H1 (cell line): ENCODE data around the gene SERPINB8. TPM values are rescaled to one million over a fixed set of nuclear protein-coding genes. Genes with fewer than 3 reads are reported as not detected.

Experiments used
- CTCF ChIA-PET: fragments of 300-600 bp; sonication (Branson Sonifier 250); formaldehyde crosslinking; loops from one replicate; lab custom pipeline; 2021; ENCODE audit not compliant: partially characterized antibody; lab: Charles Lee
- POLR2A ChIA-PET: fragments of 300-600 bp; sonication (Branson Sonifier 250); formaldehyde crosslinking; loops from one replicate; lab custom pipeline; 2021; ENCODE audit warnings: inconsistent platforms; ENCODE audit not compliant: partially characterized antibody; lab: Charles Lee
- DNase-seq, 2 experiments: peaks; one replicate each; pipeline versions ENCODE4 v3.0.0 to v3.0.0-alpha.2; 2010 to 2022; ENCODE audit warnings: low spot score in 2 of 2, low read depth in 1 of 2, mixed read lengths in 1 of 2
- FAIRE-seq: peaks from 2 replicates; lab custom pipeline; 2011; peaks lifted over from hg19 to GRCh38; lab: Jason Lieb, UNC
- H2AFZ ChIP-seq: 2 replicates; pipeline ENCODE4 v1.8.1; 2012; ENCODE audit warnings: low read length, inconsistent platforms
- H2AK5ac ChIP-seq: 2 replicates; pipeline ENCODE4 v1.6.1; 2013; ENCODE audit warnings: low read depth, low read length
- H2BK120ac ChIP-seq: replicated peaks from 2 replicates; pipeline ENCODE3; 2013; ENCODE audit warnings: low read depth, low read length, inconsistent platforms
- H2BK12ac ChIP-seq: 2 replicates; pipeline ENCODE4 v1.6.1; 2013; ENCODE audit warnings: low read depth, low read length
- H2BK15ac ChIP-seq: 2 replicates; pipeline ENCODE4 v1.6.1; 2013; ENCODE audit warnings: low read length
- H2BK20ac ChIP-seq: 2 replicates; pipeline ENCODE4 v1.6.1; 2013; ENCODE audit warnings: low read length
- H2BK5ac ChIP-seq: 2 replicates; pipeline ENCODE4 v1.6.1; 2013; ENCODE audit warnings: low read depth, low read length
- H3K14ac ChIP-seq: 2 replicates; pipeline ENCODE4 v1.6.1; 2013; ENCODE audit warnings: inconsistent platforms; ENCODE audit not compliant: insufficient read length
- H3K18ac ChIP-seq: 2 replicates; pipeline ENCODE4 v1.6.1; 2013; ENCODE audit warnings: low read length; ENCODE audit errors: extremely low read depth
- H3K23ac ChIP-seq: 2 replicates; pipeline ENCODE4 v1.6.1; 2013; ENCODE audit warnings: inconsistent platforms; ENCODE audit not compliant: insufficient read length
- H3K23me2 ChIP-seq: 2 replicates; pipeline ENCODE4 v1.6.1; 2013; ENCODE audit warnings: low read depth, low read length
- H3K27ac ChIP-seq: 2 replicates; pipeline ENCODE4 v1.6.1; 2011; ENCODE audit warnings: low read depth, low read length, inconsistent platforms
- H3K27me3 ChIP-seq, 4 experiments: replicated peaks in 1 of 4; 1 replicate in 1 of 4; 2 replicates in 3 of 4; pipeline versions ENCODE4 v1.6.1 to v1.8.1; 2011 to 2013; ENCODE audit warnings: low read length in 3 of 4, mild to moderate bottlenecking in 3 of 4, inconsistent platforms in 2 of 4, mixed read lengths in 2 of 4, moderate library complexity in 1 of 4; ENCODE audit not compliant: control insufficient read depth in 3 of 4, insufficient read depth in 3 of 4; ENCODE audit errors: extremely low read depth in 1 of 4
- H3K36me3 ChIP-seq, 4 experiments: 2 replicates each; pipeline versions ENCODE4 v1.6.1 to v1.8.1; 2011 to 2013; ENCODE audit warnings: mild to moderate bottlenecking in 4 of 4, low read length in 3 of 4, moderate library complexity in 2 of 4, control low read depth in 1 of 4, inconsistent platforms in 1 of 4; ENCODE audit not compliant: insufficient read depth in 4 of 4, control insufficient read depth in 2 of 4
- H3K4ac ChIP-seq: replicated peaks from 2 replicates; pipeline ENCODE3; 2013; ENCODE audit warnings: low read length, low read depth, mixed read lengths, inconsistent platforms; ENCODE audit not compliant: insufficient read length
- H3K4me1 ChIP-seq, 4 experiments: replicated peaks in 1 of 4; 1 replicate in 1 of 4; 2 replicates in 3 of 4; pipeline versions ENCODE4 v1.6.1 to v1.8.1; 2011 to 2013; ENCODE audit warnings: low read length in 3 of 4, inconsistent platforms in 2 of 4, mixed read lengths in 1 of 4; ENCODE audit not compliant: insufficient read depth in 4 of 4, control insufficient read depth in 3 of 4
- H3K4me2 ChIP-seq, 2 experiments: 2 replicates each; pipeline versions ENCODE4 v1.6.1 to v1.8.1; 2011 to 2013; ENCODE audit warnings: low read depth in 2 of 2, low read length in 2 of 2, control low read depth in 1 of 2, inconsistent platforms in 1 of 2, mild to moderate bottlenecking in 1 of 2; ENCODE audit not compliant: insufficient read depth in 1 of 2
- H3K4me3 ChIP-seq, 4 experiments: fragments of 200-600, 300-600 bp in 1 of 4; sonication (generic), shearing (Covaris generic), sonication (Bioruptor Twin) in 1 of 4; 2 replicates each; pipeline versions ENCODE4 v1.5.1 to v1.8.1; 2011 to 2016; ENCODE audit warnings: low read length in 4 of 4, low read depth in 3 of 4, control low read depth in 2 of 4, inconsistent platforms in 2 of 4, mild to moderate bottlenecking in 2 of 4, mixed read lengths in 1 of 4, moderate library complexity in 1 of 4; ENCODE audit not compliant: insufficient read depth in 2 of 4; ENCODE audit errors: extremely low read depth in 1 of 4
- H3K56ac ChIP-seq: replicated peaks from 2 replicates; pipeline ENCODE3; 2013; ENCODE audit warnings: low read depth, mild to moderate bottlenecking, mixed read lengths, low read length, inconsistent platforms; ENCODE audit not compliant: insufficient read length
- H3K79me1 ChIP-seq: 2 replicates; pipeline ENCODE4 v1.6.1; 2013; ENCODE audit warnings: low read depth, low read length, control low read depth
- H3K79me2 ChIP-seq, 2 experiments: 2 replicates each; pipeline versions ENCODE4 v1.6.1 to v1.8.1; 2012 to 2013; ENCODE audit warnings: low read length in 2 of 2, mild to moderate bottlenecking in 2 of 2, inconsistent platforms in 1 of 2; ENCODE audit not compliant: insufficient read depth in 2 of 2, control insufficient read depth in 1 of 2
- H3K9ac ChIP-seq, 4 experiments: replicated peaks in 1 of 4; 1 replicate in 1 of 4; 2 replicates in 3 of 4; pipeline versions ENCODE4 v1.6.1 to v1.8.1; 2011 to 2013; ENCODE audit warnings: low read depth in 3 of 4, low read length in 3 of 4, control low read depth in 2 of 4, mild to moderate bottlenecking in 2 of 4, moderate library complexity in 2 of 4, inconsistent platforms in 1 of 4; ENCODE audit errors: extremely low read depth in 1 of 4
- H3K9me3 ChIP-seq, 2 experiments: 2 replicates each; pipeline versions ENCODE4 v1.6.1 to v1.8.1; 2012 to 2013; ENCODE audit warnings: mild to moderate bottlenecking in 2 of 2, moderate library complexity in 2 of 2, control low read depth in 1 of 2, inconsistent platforms in 1 of 2, low read depth in 1 of 2, low read length in 1 of 2, mixed read lengths in 1 of 2; ENCODE audit not compliant: insufficient read depth in 2 of 2
- H4K20me1 ChIP-seq, 2 experiments: replicated peaks in 1 of 2; 2 replicates each; pipeline versions ENCODE3 to v1.8.1; 2011 to 2013; ENCODE audit warnings: inconsistent platforms in 2 of 2, low read length in 2 of 2, mild to moderate bottlenecking in 1 of 2; ENCODE audit not compliant: insufficient read depth in 2 of 2, control insufficient read depth in 1 of 2
- H4K5ac ChIP-seq: 2 replicates; pipeline ENCODE4 v1.6.1; 2013; ENCODE audit warnings: low read length, low read depth, mixed read lengths, inconsistent platforms; ENCODE audit not compliant: insufficient read length
- H4K8ac ChIP-seq: 2 replicates; pipeline ENCODE4 v1.8.0; 2013; ENCODE audit warnings: mild to moderate bottlenecking, moderate library complexity, low read length, inconsistent platforms; ENCODE audit not compliant: insufficient read depth; ENCODE audit errors: extremely low read depth
- H4K91ac ChIP-seq: replicated peaks from 2 replicates; pipeline ENCODE3; 2013; ENCODE audit warnings: low read length, mixed read lengths, inconsistent platforms; ENCODE audit not compliant: insufficient read length
- BCL11A ChIP-seq, 2 experiments: IDR thresholded peaks; one replicate each; pipeline ENCODE4 v1.6.1; 2011; ENCODE audit warnings: low read depth in 2 of 2, low read length in 2 of 2, mild to moderate bottlenecking in 2 of 2
- CBX8 ChIP-seq: fragments of 300-800, 300-1000 bp; sonication (generic); IDR thresholded peaks from 2 replicates; pipeline ENCODE4 v1.7.1; 2016; ENCODE audit warnings: low read depth, low read length, borderline replicate concordance
- CREB1 ChIP-seq: IDR thresholded peaks from 2 replicates; pipeline ENCODE4 v1.6.1; 2012; ENCODE audit warnings: inconsistent platforms
- FOSL1 ChIP-seq: IDR thresholded peaks from 2 replicates; pipeline ENCODE4 v1.6.1; 2011; ENCODE audit warnings: mild to moderate bottlenecking, low read depth, low read length, moderate library complexity; ENCODE audit not compliant: insufficient read depth
- GABPA ChIP-seq: IDR thresholded peaks from 2 replicates; pipeline ENCODE4 v1.6.1; 2011; ENCODE audit warnings: mild to moderate bottlenecking, low read length, moderate library complexity, borderline replicate concordance; ENCODE audit not compliant: insufficient read depth
- HDAC2 ChIP-seq, 2 experiments: fragments of 300-600 bp in 1 of 2; sonication (generic) in 1 of 2; IDR thresholded peaks; 2 replicates each; pipeline ENCODE4 v1.6.1; 2011 to 2012; ENCODE audit warnings: low read depth in 2 of 2, low read length in 2 of 2, mild to moderate bottlenecking in 2 of 2, moderate library complexity in 2 of 2, borderline replicate concordance in 1 of 2, inconsistent platforms in 1 of 2
- RAD21 ChIP-seq, 2 experiments: IDR thresholded peaks in 1 of 2; conservative IDR thresholded peaks in 1 of 2; 2 replicates each; pipeline ENCODE4 v1.6.1; 2011; ENCODE audit warnings: low read depth in 2 of 2, low read length in 2 of 2, improper control_type of control experiment in 1 of 2, inconsistent platforms in 1 of 2, mild to moderate bottlenecking in 1 of 2, moderate library complexity in 1 of 2
- RXRA ChIP-seq: IDR thresholded peaks from 2 replicates; pipeline ENCODE4 v1.6.1; 2011; ENCODE audit warnings: low read depth, mild to moderate bottlenecking, low read length, moderate library complexity; ENCODE audit not compliant: insufficient read depth
- SP1 ChIP-seq: IDR thresholded peaks from 2 replicates; pipeline ENCODE4 v1.6.1; 2011; ENCODE audit warnings: low read depth, low read length
- WGBS, 2 experiments: shearing (Covaris generic) in 1 of 2; methylation state at CpG; one replicate each; pipeline versions ENCODE4 v1.1.6 to v1.1.7; 2013 to 2015; ENCODE audit warnings: low lambda C conversion rate in 2 of 2, mixed read lengths in 2 of 2, inconsistent platforms in 1 of 2, low coverage in 1 of 2, missing lambda C conversion rate in 1 of 2; ENCODE audit not compliant: insufficient replicate concordance in 2 of 2, insufficient coverage in 1 of 2, insufficient read length in 1 of 2; ENCODE audit errors: extremely low coverage in 1 of 2, missing lambda C conversion rate in 1 of 2; 5-methylcytosine and 5-hydroxymethylcytosine counted together
- polyA plus RNA-seq, 7 experiments: library from polyadenylated mRNA; depleted of rRNA in 3 of 7; stranded (reverse) in 5 of 7; unstranded in 2 of 7; fragments of >200 nt in 5 of 7; fragments of 200-250 nt in 2 of 7; gene quantifications; 1 replicate in 5 of 7; 2 replicates in 1 of 7; 4 replicates in 1 of 7; pipeline versions ENCODE4 v1.2.1 to v1.2.3, GENCODE V29; 2011 to 2013; ENCODE audit warnings: missing spikeins in 2 of 7, mixed read lengths in 2 of 7
- total RNA-seq: library from RNA; stranded (reverse); fragmentation: NEBNext Ultra II Directional; extraction: Animal tissue kit (Norgen Biotek cat#: 25700); gene quantifications from 2 replicates; pipeline ENCODE4 v1.2.1, GENCODE V29; 2021
- TF ChIP-seq, protein P1 (sequence below): IDR thresholded peaks from 2 replicates; pipeline ENCODE4 v1.6.1; 2012; ENCODE audit warnings: low read length, inconsistent platforms

Gene SERPINB8
- total and polyA plus RNA-seq, 2 of the 8 experiments (the other 6 are each of a cell fraction or from before 2014, with no cell fraction given), result 0.42 to 1.2 TPM

- Histone ChIP-seq H3K4me2 (no peak overlapping the region), H3K56ac (no peak overlapping the region), H2AK5ac (no peak overlapping the region), H3K23me2 (no peaks in the 10 kb centered on the region), H3K14ac (no peak overlapping the region), H3K4me1 (no peaks in the 10 kb centered on the region), H3K4ac (no peak overlapping the region), H2BK15ac (no peak overlapping the region), H3K23ac (no peak overlapping the region), H2BK5ac (no peak overlapping the region), H4K20me1 (no peaks in the 10 kb centered on the region), H3K4me3 (no peak overlapping the region), H3K36me3 (no peaks in the 10 kb centered on the region), H3K18ac (no peak overlapping the region), H3K79me1 (no peaks in the 10 kb centered on the region), H2BK120ac (no peak overlapping the region), H2AFZ (no peak overlapping the region), H3K27ac (no peak overlapping the region), H2BK20ac (no peak overlapping the region), H3K9me3 (peaks cover 6 to 9% of the 10 kb centered on the region in 2 experiments; a peak in 1 of 4 replicates), H3K27me3 (no peaks in the 10 kb centered on the region)
- DNase-seq (no peak), FAIRE-seq (no peak)
- POLR2A ChIA-PET, result no interaction called here
- 97% methylated on average over 2 of the region's 2 CpGs; no CpG with 5 or more reads in 1 of the 2 experiments for WGBS, 2 experiments
- TF ChIP-seq HDAC2 (IDR thresholded peaks at IDR 0.05; ENCODE audit: borderline replicate concordance in 1 of 2, low read depth in 2 of 2, low read length in 2 of 2), result no peak
- TF ChIP-seq SP1, result no peak
- TF ChIP-seq RAD21 (IDR thresholded peaks at IDR 0.05 in 1 of 2, conservative IDR thresholded peaks at IDR 0.05 in 1 of 2; ENCODE audit: low read depth in 2 of 2, low read length in 2 of 2), result no peak
- TF ChIP-seq CREB1, result no peak
- TF ChIP-seq FOSL1, result no peak
- TF ChIP-seq, protein P1, sequence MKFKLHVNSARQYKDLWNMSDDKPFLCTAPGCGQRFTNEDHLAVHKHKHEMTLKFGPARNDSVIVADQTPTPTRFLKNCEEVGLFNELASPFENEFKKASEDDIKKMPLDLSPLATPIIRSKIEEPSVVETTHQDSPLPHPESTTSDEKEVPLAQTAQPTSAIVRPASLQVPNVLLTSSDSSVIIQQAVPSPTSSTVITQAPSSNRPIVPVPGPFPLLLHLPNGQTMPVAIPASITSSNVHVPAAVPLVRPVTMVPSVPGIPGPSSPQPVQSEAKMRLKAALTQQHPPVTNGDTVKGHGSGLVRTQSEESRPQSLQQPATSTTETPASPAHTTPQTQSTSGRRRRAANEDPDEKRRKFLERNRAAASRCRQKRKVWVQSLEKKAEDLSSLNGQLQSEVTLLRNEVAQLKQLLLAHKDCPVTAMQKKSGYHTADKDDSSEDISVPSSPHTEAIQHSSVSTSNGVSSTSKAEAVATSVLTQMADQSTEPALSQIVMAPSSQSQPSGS, result no peak
- no peak for TF ChIP-seq CBX8
- TF ChIP-seq RXRA, result no peak
- TF ChIP-seq GABPA, result no peak
- TF ChIP-seq BCL11A (IDR thresholded peaks at IDR 0.05; ENCODE audit: low read depth in 2 of 2, low read length in 2 of 2), result no peak
- TF ChIP-seq, all 59 proteins: peak for 0
- CTCF ChIA-PET, result interaction anchor here (1.1 to 1.5 kb wide), 4 partner anchors 11 to 38 kb away, joined by 3 to 5 read pairs (median 3); no protein-coding TSS in a partner anchor
- Histone ChIP-seq H2BK12ac (no peak overlapping the region), H3K79me2 (no peaks in the 10 kb centered on the region), H3K9ac (no peak overlapping the region), H4K8ac (no peak overlapping the region), H4K91ac (no peak overlapping the region), H4K5ac (no peak overlapping the region)
Measured at GRCh38 chr18:63999871-64000270, 30.0 kb downstream of the SERPINB8 start.
